ACHN (cell line): Measurements from ENCODE around the gene FLNB.

ENCODE experiments used
- DNase-seq: peaks from one replicate; pipeline ENCODE4 v3.0.0-alpha.2; 2015
- in situ Hi-C: cut with HindIII; loops from 2 replicates; pipeline ENCODE4 v1.10.0; 2017; ENCODE audit warnings: low sequenced_read_pairs, low pct_ligation_motif_present, low pct_unique_long_range_greater_than_20kb

Gene FLNB

GRCh38 chr3:58158442-58159153, 150.4 kb downstream of the FLNB start:
- DNase-seq = no peak

GRCh38 chr3:58160399-58160798, 152.2 kb downstream of the FLNB start:
- in situ Hi-C loops = no loop called here
- no peak for DNase-seq

More at GRCh38 chr3:58158442-58159153, 150.4 kb downstream of the FLNB start:
- in situ Hi-C loops = loop anchor here (10.0 kb wide), 1 partner anchor 64 kb away; no protein-coding TSS in a partner anchor

- peak; percentile 93 for DNase-seq
- in situ Hi-C loops = no loop called here
Observed at GRCh38 chr3:58161435-58162398, 153.5 kb downstream of the FLNB start.

GRCh38 chr3:58163234-58163633, 155.0 kb downstream of the FLNB start:
- in situ Hi-C loops = no loop called here
- DNase-seq = no peak

- in situ Hi-C loops = no loop called here
- no peak for DNase-seq
Observed at GRCh38 chr3:58164199-58164879, 156.1 kb downstream of the FLNB start.

- in situ Hi-C loops = no loop called here
- DNase-seq = no peak
Observed at GRCh38 chr3:58164906-58165821, 156.9 kb downstream of the FLNB start.

- in situ Hi-C loops = no loop called here
- DNase-seq = peak; percentile 57
Observed at GRCh38 chr3:58167431-58168351, 159.5 kb downstream of the FLNB start.

GRCh38 chr3:58168498-58168897, 160.3 kb downstream of the FLNB start:
- DNase-seq = no peak
- in situ Hi-C loops = no loop called here

- in situ Hi-C loops = no loop called here
- DNase-seq = no peak
Observed at GRCh38 chr3:58169371-58169770, 161.1 kb downstream of the FLNB start.

GRCh38 chr3:58170376-58170775, 162.2 kb downstream of the FLNB start:
- in situ Hi-C loops = no loop called here
- no peak for DNase-seq

GRCh38 chr3:58171126-58171525, 162.9 kb downstream of the FLNB start:
- DNase-seq = no peak
- in situ Hi-C loops = no loop called here

- in situ Hi-C loops = no loop called here
Observed at GRCh38 chr3:58173029-58173668, 164.9 kb downstream of the FLNB start.

GRCh38 chr3:58173669-58174398, 165.6 kb downstream of the FLNB start:
- peak; percentile 32 for DNase-seq
- in situ Hi-C loops = no loop called here

More at GRCh38 chr3:58173029-58173668, 164.9 kb downstream of the FLNB start:
- DNase-seq = no peak

GRCh38 chr3:58175187-58175436, 166.9 kb downstream of the FLNB start:
- DNase-seq = no peak
- in situ Hi-C loops = no loop called here

GRCh38 chr3:58175437-58176184, 167.4 kb downstream of the FLNB start:
- DNase-seq = no peak
- in situ Hi-C loops = no loop called here

- in situ Hi-C loops = no loop called here
- DNase-seq = no peak
Observed at GRCh38 chr3:58176185-58176530, 167.9 kb downstream of the FLNB start.
